HG03457 (cell line): Measurements from ENCODE around the gene KCNS1.

ENCODE experiments used
- ATAC-seq: cut with Tn5 transposase; IDR thresholded peaks from one replicate; pipeline ENCODE4 v1.9.1; 2021; ENCODE audit warnings: moderate number of reproducible peaks; ENCODE audit not compliant: unreplicated experiment

Gene KCNS1

GRCh38 chr20:45052698-45053429 lies 48.1 kb downstream of the KCNS1 start:
- no peak for ATAC-seq

DNA sequence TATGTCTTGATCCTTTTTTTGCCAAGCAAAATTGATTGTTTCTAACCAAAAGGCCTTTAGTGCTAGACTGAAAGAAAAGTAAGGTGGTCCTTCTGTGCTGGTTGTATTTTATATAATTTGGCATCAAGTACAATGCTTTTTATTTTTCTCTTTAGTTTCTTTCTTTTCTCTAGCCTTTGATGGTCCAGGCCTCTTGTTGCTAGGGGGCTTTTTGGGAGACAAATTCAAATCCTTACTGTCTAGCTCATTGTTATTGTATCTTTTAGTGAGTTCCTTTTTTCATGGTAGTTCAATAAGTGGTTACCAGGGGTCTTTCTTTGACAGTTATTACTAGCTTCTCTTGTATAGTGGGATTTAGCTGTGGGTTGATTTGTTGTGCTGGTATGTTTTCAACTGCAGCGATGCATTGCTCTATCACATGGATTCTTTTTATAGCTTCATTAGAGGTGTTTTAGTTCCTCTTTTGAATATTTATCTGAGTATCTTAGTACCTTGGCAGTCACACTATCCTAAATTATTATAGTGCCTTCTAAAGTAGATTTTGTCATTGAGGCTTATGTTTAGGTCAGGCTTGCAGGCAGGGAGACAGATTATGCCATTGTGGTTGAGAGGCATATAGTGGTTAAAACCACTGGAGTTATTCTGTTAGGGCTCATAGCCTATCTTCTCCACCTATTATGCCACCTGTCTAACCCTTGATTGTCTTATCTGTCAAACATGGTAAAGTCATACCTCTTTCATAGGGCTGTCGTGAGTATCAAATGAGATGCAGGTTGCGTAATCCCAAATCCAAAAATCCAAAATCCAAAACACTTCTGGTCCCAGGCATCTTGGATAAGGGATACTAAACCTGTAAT lies 49.5 kb downstream of the KCNS1 start:
- ATAC-seq = no peak

- ATAC-seq = no peak
Measured at GRCh38 chr20:45049904-45050471, 50.9 kb downstream of the KCNS1 start.

DNA sequence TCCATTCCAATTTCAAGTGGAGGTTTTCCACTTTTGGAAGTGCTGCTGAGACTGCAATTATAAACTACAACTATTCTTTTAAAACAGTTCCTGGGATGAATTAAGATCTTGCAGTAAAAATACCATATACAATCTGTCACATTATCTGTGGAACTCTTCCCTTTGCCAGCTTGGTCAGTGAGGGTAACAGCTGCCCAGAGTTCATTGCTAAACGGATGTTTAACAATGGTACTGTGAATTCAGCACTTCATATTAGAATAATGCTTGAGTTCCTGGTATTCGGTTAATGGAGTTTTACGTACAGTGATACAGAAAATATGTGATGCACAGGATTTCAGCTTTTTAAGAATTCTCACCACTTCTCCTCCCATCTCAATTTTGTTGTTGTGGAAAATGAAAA lies 51.5 kb downstream of the KCNS1 start:
- ATAC-seq = no peak

- no peak for ATAC-seq
Measured at GRCh38 chr20:45047581-45048119, 53.3 kb downstream of the KCNS1 start.

- ATAC-seq = no peak
Measured at GRCh38 chr20:45044601-45045000, 56.3 kb downstream of the KCNS1 start.

- ATAC-seq = no peak
Measured at GRCh38 chr20:45044084-45044573, 56.8 kb downstream of the KCNS1 start.

DNA sequence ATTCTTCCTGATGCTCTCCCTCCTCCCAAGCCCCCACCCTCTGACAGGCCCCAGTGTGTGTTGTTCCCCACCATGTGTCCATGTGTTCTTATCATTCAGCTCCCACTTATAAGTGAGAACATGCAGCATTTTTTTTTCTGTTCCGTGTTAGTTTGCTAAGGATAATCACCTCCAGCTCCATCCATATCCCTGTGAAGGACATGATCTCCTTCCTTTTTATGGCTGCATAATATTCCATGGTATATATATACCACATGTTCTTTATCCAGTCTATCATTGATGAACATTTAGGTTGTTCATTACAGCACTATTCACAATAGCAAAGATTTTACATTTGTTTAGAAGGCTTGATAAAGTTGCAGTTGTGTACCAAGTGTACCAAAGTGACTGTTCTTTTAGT lies 57.9 kb downstream of the KCNS1 start:
- ATAC-seq = no peak
